NB4 (cell line): ENCODE measurements around the gene CLSTN2.

Source experiments
- TF ChIP-seq, protein P1 (sequence below): IDR thresholded peaks from one replicate; pipeline ENCODE4 v1.5.1; 2012; ENCODE audit warnings: low read depth, low read length
- TF ChIP-seq, protein P2 (sequence below): IDR thresholded peaks from 2 replicates; pipeline ENCODE4 v1.6.1; 2011; ENCODE audit warnings: low read depth, low read length

DNA sequence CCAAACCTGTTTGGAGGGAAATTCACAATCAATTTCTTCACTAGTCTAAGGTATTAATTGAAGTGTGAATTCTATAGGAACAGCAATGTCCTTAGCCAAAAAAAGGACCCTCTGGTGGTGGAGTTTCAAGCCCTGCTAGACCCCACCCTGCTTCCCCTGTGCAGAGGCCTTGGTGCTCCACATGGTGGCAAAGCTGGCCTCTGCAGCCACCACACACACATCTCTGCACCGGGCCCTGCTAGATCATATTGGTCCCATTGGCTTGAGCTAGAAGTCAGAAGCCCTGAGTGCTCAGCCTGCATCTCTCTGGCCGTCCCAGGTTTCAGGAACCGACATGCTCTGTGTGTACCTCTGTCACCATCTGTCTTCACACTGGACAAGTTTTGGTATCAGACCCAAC, 522.0 kb downstream of the CLSTN2 start:
- TF ChIP-seq, protein P1, sequence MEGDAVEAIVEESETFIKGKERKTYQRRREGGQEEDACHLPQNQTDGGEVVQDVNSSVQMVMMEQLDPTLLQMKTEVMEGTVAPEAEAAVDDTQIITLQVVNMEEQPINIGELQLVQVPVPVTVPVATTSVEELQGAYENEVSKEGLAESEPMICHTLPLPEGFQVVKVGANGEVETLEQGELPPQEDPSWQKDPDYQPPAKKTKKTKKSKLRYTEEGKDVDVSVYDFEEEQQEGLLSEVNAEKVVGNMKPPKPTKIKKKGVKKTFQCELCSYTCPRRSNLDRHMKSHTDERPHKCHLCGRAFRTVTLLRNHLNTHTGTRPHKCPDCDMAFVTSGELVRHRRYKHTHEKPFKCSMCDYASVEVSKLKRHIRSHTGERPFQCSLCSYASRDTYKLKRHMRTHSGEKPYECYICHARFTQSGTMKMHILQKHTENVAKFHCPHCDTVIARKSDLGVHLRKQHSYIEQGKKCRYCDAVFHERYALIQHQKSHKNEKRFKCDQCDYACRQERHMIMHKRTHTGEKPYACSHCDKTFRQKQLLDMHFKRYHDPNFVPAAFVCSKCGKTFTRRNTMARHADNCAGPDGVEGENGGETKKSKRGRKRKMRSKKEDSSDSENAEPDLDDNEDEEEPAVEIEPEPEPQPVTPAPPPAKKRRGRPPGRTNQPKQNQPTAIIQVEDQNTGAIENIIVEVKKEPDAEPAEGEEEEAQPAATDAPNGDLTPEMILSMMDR = no peak
- TF ChIP-seq, protein P2, sequence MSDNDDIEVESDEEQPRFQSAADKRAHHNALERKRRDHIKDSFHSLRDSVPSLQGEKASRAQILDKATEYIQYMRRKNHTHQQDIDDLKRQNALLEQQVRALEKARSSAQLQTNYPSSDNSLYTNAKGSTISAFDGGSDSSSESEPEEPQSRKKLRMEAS = no peak
